HG03565 (cell line): Measurements from ENCODE around the gene CDK10.

Experiments
- ATAC-seq: cut with Tn5 transposase; IDR thresholded peaks from one replicate; pipeline ENCODE4 v1.9.1; 2021; ENCODE audit warnings: mild to moderate bottlenecking, moderate library complexity; ENCODE audit not compliant: unreplicated experiment

CDK10 gene

DNA sequence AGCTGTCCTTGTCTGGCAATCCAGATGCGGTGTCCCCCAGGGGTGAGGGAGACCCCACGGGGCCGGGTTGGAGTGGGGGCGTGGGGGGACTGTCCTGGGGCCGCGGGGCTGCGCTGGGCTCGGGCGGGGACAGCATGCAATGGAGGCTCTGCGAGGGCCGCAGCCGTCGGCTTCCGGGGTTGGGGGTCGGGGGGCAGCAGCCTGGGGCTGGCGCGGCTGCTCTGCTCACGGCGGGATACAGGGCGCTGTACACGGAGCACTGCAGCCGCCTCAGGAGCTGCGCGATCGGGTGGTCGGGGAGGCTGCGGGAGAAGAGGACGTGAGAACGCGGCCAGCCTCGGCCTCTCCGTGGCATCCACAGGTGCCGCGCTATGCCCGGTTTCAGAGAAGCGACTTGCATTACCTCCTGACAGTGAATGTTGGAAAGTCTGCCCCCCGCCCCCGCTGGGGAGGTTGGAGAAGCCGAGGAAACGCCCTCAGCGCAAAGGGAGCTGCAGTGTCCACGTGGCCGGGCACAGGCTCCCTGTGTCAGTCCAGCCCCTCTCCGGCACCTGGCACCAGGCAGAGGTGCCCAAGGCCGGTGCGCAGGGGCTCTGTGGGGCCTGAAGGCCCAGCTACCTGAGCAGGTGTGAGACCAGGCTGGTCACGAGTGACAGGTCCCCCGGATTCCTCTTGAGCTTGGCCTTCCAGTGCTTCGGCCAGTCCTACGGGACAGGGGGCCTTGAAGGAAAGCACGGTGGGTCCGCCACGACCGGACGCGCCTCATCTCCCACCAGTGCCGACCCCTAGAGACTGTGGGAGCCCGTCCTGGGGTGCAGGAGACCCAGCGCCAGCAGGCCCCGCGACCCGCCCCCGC is 24.4 kb downstream of the CDK10 start:
- ATAC-seq: no peak

- ATAC-seq: no peak
Measured at GRCh38 chr16:89711601-89712273, 25.2 kb downstream of the CDK10 start.

GRCh38 chr16:89712274-89712781 is 25.8 kb downstream of the CDK10 start:
- no peak for ATAC-seq

GRCh38 chr16:89716493-89716892 is 30.0 kb downstream of the CDK10 start:
- ATAC-seq: no peak

GRCh38 chr16:89716916-89717687 is 30.6 kb downstream of the CDK10 start:
- ATAC-seq: no peak

DNA sequence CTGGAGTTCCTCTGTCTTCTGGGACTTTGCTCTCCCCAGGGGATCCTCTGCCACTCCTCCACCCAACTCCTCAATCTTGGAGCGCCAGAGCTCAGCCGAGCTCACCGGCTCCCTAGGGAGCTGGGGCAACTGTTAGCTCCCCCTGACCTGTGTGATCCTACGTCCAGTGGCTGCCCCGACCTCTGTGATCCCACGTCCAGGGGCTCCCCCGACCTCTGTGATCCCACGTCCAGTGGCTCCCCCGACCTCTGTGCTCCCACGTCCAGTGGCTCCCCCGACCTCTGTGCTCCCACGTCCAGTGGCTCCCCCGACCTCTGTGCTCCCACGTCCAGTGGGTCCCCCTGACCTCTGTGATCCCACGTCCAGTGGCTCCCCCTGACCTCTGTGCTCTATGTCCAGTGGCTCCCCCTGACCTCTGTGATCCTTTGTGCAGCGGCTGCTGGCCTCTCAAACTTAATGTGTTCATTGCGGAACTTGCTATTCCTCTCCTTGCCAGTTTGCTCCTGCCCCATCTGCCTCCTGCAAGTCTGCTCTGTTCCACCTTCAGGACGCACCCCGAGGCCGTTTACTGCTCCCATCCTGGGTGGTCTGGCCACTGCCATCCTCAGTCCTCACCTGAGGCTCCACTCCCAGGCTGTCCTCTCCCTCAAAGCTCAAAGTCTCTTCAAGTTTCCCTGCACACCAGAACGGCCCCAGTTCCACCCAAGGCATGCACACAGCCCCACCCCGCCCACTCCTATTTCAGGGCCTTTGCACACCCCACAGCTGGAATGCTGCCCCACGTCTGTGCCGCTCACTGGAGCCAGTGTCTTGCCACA is 31.4 kb downstream of the CDK10 start:
- no peak for ATAC-seq

DNA sequence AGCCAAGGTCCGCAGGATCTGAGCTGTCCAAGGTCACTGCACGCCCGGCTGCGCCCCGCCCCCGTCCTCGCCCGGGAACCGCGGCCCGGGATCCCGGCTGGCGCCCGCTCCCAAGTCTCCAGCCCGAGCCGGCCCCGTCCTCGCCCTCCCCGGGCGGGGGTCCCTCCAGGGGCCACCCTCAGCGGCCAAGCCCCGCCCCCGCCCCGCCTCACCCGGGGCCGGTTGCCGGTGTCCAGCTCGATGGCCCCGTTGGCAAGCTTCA is 34.0 kb downstream of the CDK10 start:
- ATAC-seq: no peak

DNA sequence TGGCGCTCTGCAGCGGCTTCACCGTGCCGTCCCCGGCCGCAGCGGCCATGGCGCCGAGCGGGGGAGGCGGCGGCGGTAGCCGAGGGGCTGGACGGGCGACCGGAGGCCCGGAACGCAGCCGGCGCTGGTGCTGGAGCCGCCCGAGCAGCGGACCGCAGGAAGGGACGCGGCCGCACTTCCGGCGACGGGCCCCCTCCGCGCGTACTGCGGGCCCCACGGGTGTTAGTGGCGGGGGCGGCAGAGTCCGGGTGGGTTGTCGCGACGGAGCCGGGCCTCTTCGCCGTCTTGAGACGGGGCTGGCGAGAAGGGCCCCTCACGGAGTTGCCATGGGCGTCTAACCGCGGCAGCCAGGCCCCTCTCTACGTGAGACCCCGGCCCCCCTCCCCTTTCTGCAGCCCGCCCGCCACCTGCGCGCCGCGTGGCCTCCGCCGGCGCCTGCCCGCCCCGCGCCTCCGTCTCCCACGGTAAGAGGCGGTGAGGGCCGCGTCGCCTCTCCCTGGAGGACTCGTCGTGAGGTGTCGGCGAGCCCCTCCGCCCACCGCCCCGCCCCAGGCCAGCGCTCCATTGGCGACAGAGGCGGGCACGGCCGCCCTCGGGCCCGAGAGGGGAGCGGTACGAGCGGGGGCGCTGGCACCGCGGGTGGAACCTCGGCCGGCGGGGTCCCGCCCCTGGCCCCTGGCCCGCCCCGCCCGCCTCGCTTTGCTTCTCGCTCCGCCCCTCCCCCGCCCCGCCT is 34.5 kb downstream of the CDK10 start, which contains the start of the genes VPS9D1 and ZNF276:
Gene VPS9D1 (minus strand): TSS at position 86 of the 733 bp plus-strand sequence. CDS start 37 bp downstream, at position 49.
Gene ZNF276 (plus strand): TSS at position 725 of the 733 bp plus-strand sequence. CDS start 104 bp downstream, outside the sequence.
- ATAC-seq: no peak

GRCh38 chr16:89721546-89722391 is 35.3 kb downstream of the CDK10 start:
- ATAC-seq: no peak

DNA sequence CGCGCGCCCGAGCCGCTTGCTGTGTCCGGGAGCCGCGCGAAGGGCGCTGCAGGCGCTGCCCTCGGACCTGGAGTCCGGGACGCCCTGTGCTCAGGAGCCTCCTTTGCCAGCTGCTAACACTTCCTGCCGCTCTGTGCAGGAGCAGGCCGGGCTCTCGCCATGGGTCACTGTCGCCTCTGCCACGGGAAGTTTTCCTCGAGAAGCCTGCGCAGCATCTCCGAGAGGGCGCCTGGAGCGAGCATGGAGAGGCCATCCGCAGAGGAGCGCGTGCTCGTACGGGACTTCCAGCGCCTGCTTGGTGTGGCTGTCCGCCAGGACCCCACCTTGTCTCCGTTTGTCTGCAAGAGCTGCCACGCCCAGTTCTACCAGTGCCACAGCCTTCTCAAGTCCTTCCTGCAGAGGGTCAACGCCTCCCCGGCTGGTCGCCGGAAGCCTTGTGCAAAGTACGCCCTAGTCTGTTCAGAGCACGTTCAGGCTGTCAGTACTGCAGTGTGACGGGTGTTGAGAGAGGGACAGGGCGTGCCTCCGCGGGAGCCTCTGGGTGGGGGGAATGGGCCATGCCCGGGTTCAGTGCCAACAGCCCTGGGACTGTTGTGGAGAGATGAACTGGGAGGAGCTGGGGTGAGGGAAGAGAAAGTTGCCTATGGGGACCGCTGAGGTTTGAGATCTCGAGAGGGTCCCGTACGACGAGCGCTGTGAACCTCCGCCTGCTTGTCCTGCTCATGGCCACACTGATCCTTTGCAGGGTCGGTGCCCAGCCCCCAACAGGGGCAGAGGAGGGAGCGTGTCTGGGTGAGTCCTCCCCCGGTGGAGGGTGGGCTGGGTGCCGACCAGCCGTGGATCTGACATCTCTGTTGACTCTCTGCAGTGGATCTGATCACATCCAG is 36.1 kb downstream of the CDK10 start:
- ATAC-seq: no peak

GRCh38 chr16:89723279-89724250 is 37.1 kb downstream of the CDK10 start:
- ATAC-seq: no peak

DNA sequence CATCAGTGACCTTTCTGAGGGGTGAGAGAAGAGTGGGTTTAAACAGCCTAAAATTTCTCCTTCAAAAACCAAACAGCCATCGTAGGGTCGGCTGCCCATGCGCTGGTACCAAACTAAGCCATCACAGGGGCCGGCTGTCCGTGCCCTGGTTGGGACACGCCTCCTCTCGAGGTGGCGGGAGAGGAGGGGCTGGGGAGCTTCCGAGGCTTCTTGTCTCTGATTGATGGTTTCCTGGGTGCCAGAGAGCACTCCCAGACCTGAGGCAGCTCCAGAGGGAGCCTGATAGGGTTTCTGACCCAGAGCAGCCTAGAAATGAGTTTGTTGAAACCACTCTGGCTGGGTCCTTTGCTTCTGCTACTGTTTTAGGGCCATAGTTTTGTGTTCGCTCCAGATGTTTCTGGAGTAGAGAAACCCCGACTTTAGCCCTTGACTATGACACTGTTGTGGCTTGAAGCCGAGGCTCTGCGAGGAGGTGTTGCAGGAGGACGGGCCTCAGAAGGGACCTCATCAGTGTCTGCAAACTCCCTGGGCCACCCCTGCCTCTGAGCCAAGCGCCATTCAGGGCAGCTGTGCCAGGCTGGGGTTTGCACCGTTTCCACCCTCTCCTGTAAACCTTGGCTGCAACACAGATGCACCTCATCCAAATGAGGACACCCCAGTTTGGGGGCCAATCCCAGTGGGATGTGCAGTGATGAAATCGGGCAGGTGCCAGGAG is 41.1 kb downstream of the CDK10 start:
- no peak for ATAC-seq

- no peak for ATAC-seq
Measured at GRCh38 chr16:89729293-89729692, 42.8 kb downstream of the CDK10 start.

- ATAC-seq: no peak
Measured at GRCh38 chr16:89729863-89730593, 43.5 kb downstream of the CDK10 start.

- no peak for ATAC-seq
Measured at GRCh38 chr16:89730610-89731234, 44.2 kb downstream of the CDK10 start.
